SK-N-SH (cell line): ENCODE data around the gene NDUFAF5. TPM values are rescaled to one million over a fixed set of nuclear protein-coding genes. Genes with fewer than 3 reads are reported as not detected.

Experiments used
- CTCF ChIA-PET: fragments of 300-600, 350-600 bp; formaldehyde crosslinking; extraction: SDS; loops from one replicate; lab custom pipeline; 2021; lab: Yijun Ruan, JAX
- POLR2A ChIA-PET: fragments of 350-600 bp; sonication (Branson Sonifier 250); formaldehyde crosslinking; extraction: SDS; loops from one replicate; lab custom pipeline; 2020; ENCODE audit warnings: antibody characterized with exemption, inconsistent platforms; lab: Yijun Ruan, JAX
- DNase-seq: peaks from one replicate; pipeline ENCODE4 v3.0.0; 2012
- H2AFZ ChIP-seq: fragments of 200-600 bp; sonication (generic); 2 replicates; pipeline ENCODE4 v1.8.1; 2016; ENCODE audit warnings: antibody characterized with exemption, mild to moderate bottlenecking, low read depth
- H3F3A ChIP-seq: fragments of 200-600 bp; sonication (generic); replicated peaks from 2 replicates; pipeline ENCODE3; 2016; ENCODE audit warnings: antibody characterized with exemption, mild to moderate bottlenecking; ENCODE audit not compliant: insufficient read depth
- H3K27ac ChIP-seq, 2 experiments: fragments of 200-500 bp in 1 of 2; fragments of 200-600 bp in 1 of 2; sonication (Bioruptor generic) in 1 of 2; sonication (generic), shearing (Covaris generic) in 1 of 2; 2 replicates each; pipeline versions ENCODE4 v1.5.1 to v1.6.1; 2014 to 2016; ENCODE audit warnings: low read depth in 2 of 2, inconsistent platforms in 1 of 2, low read length in 1 of 2, mild to moderate bottlenecking in 1 of 2, mixed read lengths in 1 of 2
- H3K27me3 ChIP-seq: fragments of 200-600 bp; sonication (generic), shearing (Covaris generic); 2 replicates; pipeline ENCODE4 v1.6.1; 2016; ENCODE audit warnings: mixed run types; ENCODE audit not compliant: insufficient read depth
- H3K36me3 ChIP-seq, 2 experiments: fragments of 200-500 bp in 1 of 2; fragments of 200-600 bp in 1 of 2; sonication (Bioruptor generic) in 1 of 2; sonication (generic) in 1 of 2; replicated peaks in 1 of 2; 2 replicates each; pipeline versions ENCODE3 to v1.5.1; 2014 to 2016; ENCODE audit warnings: low read length in 1 of 2, mild to moderate bottlenecking in 1 of 2; ENCODE audit not compliant: insufficient read depth in 2 of 2, control insufficient read depth in 1 of 2
- H3K4me1 ChIP-seq, 2 experiments: fragments of 200-500 bp in 1 of 2; fragments of 200-600 bp in 1 of 2; sonication (Bioruptor generic) in 1 of 2; sonication (generic), shearing (Covaris generic) in 1 of 2; 2 replicates each; pipeline versions ENCODE4 v1.5.1 to v1.6.1; 2014 to 2016; ENCODE audit warnings: low read depth in 1 of 2, low read length in 1 of 2, mixed run types in 1 of 2; ENCODE audit not compliant: insufficient read depth in 2 of 2, control insufficient read depth in 1 of 2
- H3K4me2 ChIP-seq: fragments of 200-600 bp; sonication (generic), shearing (Covaris generic); 2 replicates; pipeline ENCODE4 v1.6.1; 2017; ENCODE audit warnings: mixed run types
- H3K4me3 ChIP-seq, 2 experiments: fragments of 200-500 bp in 1 of 2; fragments of 200-600 bp in 1 of 2; sonication (Bioruptor generic) in 1 of 2; sonication (generic), shearing (Covaris generic) in 1 of 2; 2 replicates each; pipeline versions ENCODE4 v1.5.1 to v1.8.1; 2014 to 2016; ENCODE audit warnings: low read depth in 2 of 2, inconsistent platforms in 1 of 2, low read length in 1 of 2, mild to moderate bottlenecking in 1 of 2, mixed read lengths in 1 of 2, moderate library complexity in 1 of 2
- H3K79me2 ChIP-seq: fragments of 200-600 bp; sonication (generic); 2 replicates; pipeline ENCODE4 v1.8.1; 2017; ENCODE audit warnings: mild to moderate bottlenecking; ENCODE audit not compliant: insufficient read depth
- H3K9ac ChIP-seq: fragments of 200-600 bp; sonication (generic); 2 replicates; pipeline ENCODE4 v1.6.1; 2017; ENCODE audit warnings: mixed run types
- H3K9me2 ChIP-seq: fragments of 200-600 bp; sonication (generic); 2 replicates; pipeline ENCODE4 v1.6.1; 2017; ENCODE audit warnings: mixed run types
- H3K9me3 ChIP-seq: fragments of 200-600 bp; sonication (generic); 2 replicates; pipeline ENCODE4 v1.6.1; 2017; ENCODE audit warnings: mixed run types, mild to moderate bottlenecking, moderate library complexity
- H4K20me1 ChIP-seq: fragments of 200-600 bp; sonication (generic); 2 replicates; pipeline ENCODE4 v1.6.1; 2017; ENCODE audit warnings: mild to moderate bottlenecking, mixed run types; ENCODE audit not compliant: insufficient read depth
- EP300 ChIP-seq, 2 experiments: IDR thresholded peaks; 2 replicates each; pipeline versions ENCODE4 v1.4.0 to v1.6.1; 2012; ENCODE audit warnings: borderline replicate concordance in 1 of 2, low read depth in 1 of 2, low read length in 1 of 2
- FOXM1 ChIP-seq: IDR thresholded peaks from 2 replicates; pipeline ENCODE4 v1.4.0; 2012; ENCODE audit warnings: low read depth, mild to moderate bottlenecking
- JUND ChIP-seq: IDR thresholded peaks from 2 replicates; pipeline ENCODE4 v1.4.0; 2012
- MXI1 ChIP-seq: IDR thresholded peaks from 2 replicates; pipeline ENCODE4 v1.6.1; 2012; ENCODE audit warnings: mild to moderate bottlenecking, low read depth, low read length, improper control_type of control experiment
- POLR2AphosphoS5 ChIP-seq: IDR thresholded peaks from 2 replicates; pipeline ENCODE4 v1.6.1; 2012; ENCODE audit warnings: low read depth, low read length
- RAD21 ChIP-seq: IDR thresholded peaks from 2 replicates; pipeline ENCODE4 v1.6.1; 2012; ENCODE audit warnings: mild to moderate bottlenecking, low read length
- WGBS: methylation state at CpG from one replicate; pipeline ENCODE4 v1.1.6; 2017; ENCODE audit warnings: low lambda C conversion rate; 5-methylcytosine and 5-hydroxymethylcytosine counted together
- polyA plus RNA-seq, 3 experiments: library from polyadenylated mRNA; depleted of rRNA; stranded (reverse); fragments of >200 nt; gene quantifications; 2 replicates each; pipeline ENCODE4 v1.2.3, GENCODE V29; 2012
- TF ChIP-seq, protein P1 (sequence below): fragments of 150-350 bp; IDR thresholded peaks from 2 replicates; pipeline ENCODE4 v1.6.1; 2016; ENCODE audit warnings: mild to moderate bottlenecking, low read depth, low read length
- TF ChIP-seq, protein P2 (sequence below): fragments of 150-350 bp; IDR thresholded peaks from 2 replicates; pipeline ENCODE4 v1.6.1; 2017; ENCODE audit warnings: antibody characterized with exemption, low read length, low read depth, borderline replicate concordance
- TF ChIP-seq, protein P3 (sequence below): IDR thresholded peaks from 2 replicates; pipeline ENCODE4 v1.4.0; 2012; ENCODE audit warnings: low read depth

Gene NDUFAF5
- polyA plus RNA-seq, 1 of the 3 experiments (the other 2 are of a cell fraction), result 8.0 TPM

DNA sequence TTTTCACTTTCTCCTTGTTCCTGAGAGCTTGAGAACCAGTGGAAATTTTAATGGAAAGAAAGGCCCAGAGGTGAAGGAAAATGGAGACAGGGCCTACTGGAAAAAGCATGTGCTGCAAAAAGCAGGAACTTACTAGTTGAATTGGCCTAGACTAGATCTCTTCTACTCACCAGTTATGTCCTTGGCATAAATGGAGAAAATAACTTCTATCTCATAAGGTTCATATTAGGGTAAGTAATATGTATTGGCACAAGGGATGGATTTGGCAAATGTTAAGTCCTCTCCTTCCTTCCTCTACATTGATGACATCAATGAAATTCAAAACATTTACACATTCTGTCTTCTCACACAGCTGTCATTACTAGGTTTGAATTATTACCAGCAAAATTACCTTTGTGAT, 74.0 kb downstream of the NDUFAF5 start:
- no peaks in the 10 kb centered on the region for H3K36me3 ChIP-seq
- TF ChIP-seq, protein P1, sequence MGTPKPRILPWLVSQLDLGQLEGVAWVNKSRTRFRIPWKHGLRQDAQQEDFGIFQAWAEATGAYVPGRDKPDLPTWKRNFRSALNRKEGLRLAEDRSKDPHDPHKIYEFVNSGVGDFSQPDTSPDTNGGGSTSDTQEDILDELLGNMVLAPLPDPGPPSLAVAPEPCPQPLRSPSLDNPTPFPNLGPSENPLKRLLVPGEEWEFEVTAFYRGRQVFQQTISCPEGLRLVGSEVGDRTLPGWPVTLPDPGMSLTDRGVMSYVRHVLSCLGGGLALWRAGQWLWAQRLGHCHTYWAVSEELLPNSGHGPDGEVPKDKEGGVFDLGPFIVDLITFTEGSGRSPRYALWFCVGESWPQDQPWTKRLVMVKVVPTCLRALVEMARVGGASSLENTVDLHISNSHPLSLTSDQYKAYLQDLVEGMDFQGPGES, result no peak
- no peaks in the 10 kb centered on the region for H3K4me1 ChIP-seq
- no peak overlapping the region for H3K9ac ChIP-seq
- no peak overlapping the region for H2AFZ ChIP-seq
- H3F3A ChIP-seq, result no peaks in the 10 kb centered on the region
- H3K27me3 ChIP-seq, result no peaks in the 10 kb centered on the region
- ChIA-PET POLR2A (no interaction called here), CTCF (no interaction called here)
- no peak overlapping the region for H3K4me3 ChIP-seq
- no peaks in the 10 kb centered on the region for H3K9me2 ChIP-seq
- no peak overlapping the region for H3K4me2 ChIP-seq
- H3K79me2 ChIP-seq, result no peaks in the 10 kb centered on the region
- DNase-seq, result no peak
- no peaks in the 10 kb centered on the region for H4K20me1 ChIP-seq
- no peak overlapping the region for H3K27ac ChIP-seq
- H3K9me3 ChIP-seq, result no peaks in the 10 kb centered on the region

DNA sequence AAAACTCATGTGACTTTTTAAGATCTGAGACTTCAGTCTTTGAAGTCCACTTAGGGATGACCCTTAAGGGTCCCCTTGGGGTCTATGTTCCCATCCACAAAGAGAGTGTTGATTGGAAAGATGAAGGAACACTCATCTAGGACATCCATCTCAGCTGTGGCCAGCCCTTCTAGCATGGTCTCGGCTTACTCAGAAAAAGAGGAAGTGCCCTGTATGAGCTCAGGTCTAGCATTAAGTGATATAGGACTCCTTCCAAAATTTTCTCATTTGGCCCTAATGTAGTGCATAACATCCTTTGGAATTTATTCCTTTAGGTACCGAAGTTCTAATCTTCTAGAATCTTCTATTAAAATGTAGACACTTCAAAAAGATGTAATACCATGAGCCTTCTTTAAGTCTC, 77.4 kb downstream of the NDUFAF5 start:
- Histone ChIP-seq H3K79me2 (no peaks in the 10 kb centered on the region), H3K9me3 (no peaks in the 10 kb centered on the region), H4K20me1 (no peaks in the 10 kb centered on the region), H3K9me2 (no peaks in the 10 kb centered on the region), H3K9ac (no peak overlapping the region), H3K4me3 (no peak overlapping the region), H3K27me3 (no peaks in the 10 kb centered on the region), H3K4me1 (peaks cover 0 to 11% of the 10 kb centered on the region in 2 experiments; a peak in 1 of 4 replicates), H3K27ac (no peak overlapping the region), H3K36me3 (no peaks in the 10 kb centered on the region), H3K4me2 (no peak overlapping the region), H3F3A (peaks cover 10% of the 10 kb centered on the region), H2AFZ (no peak overlapping the region)
- ChIA-PET CTCF (interaction anchor here (0.6 to 1.5 kb wide), 2 partner anchors 42 to 230 kb away, joined by 3 to 6 read pairs; no protein-coding TSS in a partner anchor), POLR2A (no interaction called here)
- TF ChIP-seq EP300 (IDR thresholded peaks at IDR 0.05; ENCODE audit: borderline replicate concordance in 1 of 2, low read depth in 1 of 2, low read length in 1 of 2), result no peak
- no peak for TF ChIP-seq RAD21
- DNase-seq, result no peak
- 65% methylated on average over 2 of the region's 2 CpGs for WGBS

DNA sequence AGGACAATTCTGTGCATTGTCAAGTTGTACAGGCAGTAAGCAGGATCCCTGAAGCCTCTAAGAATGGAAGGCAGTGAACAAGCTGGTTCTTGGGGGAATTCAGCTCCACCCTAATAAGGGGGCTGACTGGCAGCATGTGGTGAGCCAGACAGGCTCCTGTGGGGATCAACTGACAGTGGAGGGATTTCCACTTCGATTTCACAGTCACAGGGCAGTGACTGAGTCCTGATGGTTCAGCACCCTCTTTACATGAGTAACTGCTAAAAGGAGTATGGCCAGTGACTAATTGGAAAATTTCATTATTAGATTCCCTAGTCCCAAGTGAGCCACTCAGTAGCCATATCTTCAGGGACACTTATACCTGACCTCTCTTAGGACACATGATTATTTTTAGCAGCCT, 78.4 kb downstream of the NDUFAF5 start:
- Histone ChIP-seq H4K20me1 (no peaks in the 10 kb centered on the region), H3K9me3 (no peaks in the 10 kb centered on the region), H3K9me2 (no peaks in the 10 kb centered on the region), H3F3A (peaks cover 10% of the 10 kb centered on the region), H3K27ac (no peak overlapping the region), H3K36me3 (no peaks in the 10 kb centered on the region), H3K4me2 (no peak overlapping the region), H3K27me3 (no peaks in the 10 kb centered on the region), H2AFZ (no peak overlapping the region), H3K4me3 (no peak overlapping the region), H3K79me2 (no peaks in the 10 kb centered on the region), H3K4me1 (peaks cover 0 to 16% of the 10 kb centered on the region in 2 experiments; a peak in 1 of 4 replicates), H3K9ac (no peak overlapping the region)
- TF ChIP-seq, protein P2, sequence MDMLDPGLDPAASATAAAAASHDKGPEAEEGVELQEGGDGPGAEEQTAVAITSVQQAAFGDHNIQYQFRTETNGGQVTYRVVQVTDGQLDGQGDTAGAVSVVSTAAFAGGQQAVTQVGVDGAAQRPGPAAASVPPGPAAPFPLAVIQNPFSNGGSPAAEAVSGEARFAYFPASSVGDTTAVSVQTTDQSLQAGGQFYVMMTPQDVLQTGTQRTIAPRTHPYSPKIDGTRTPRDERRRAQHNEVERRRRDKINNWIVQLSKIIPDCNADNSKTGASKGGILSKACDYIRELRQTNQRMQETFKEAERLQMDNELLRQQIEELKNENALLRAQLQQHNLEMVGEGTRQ, result no peak
- no peak for TF ChIP-seq JUND
- no peak for TF ChIP-seq MXI1
- TF ChIP-seq POLR2AphosphoS5, result no peak
- TF ChIP-seq, protein P3, sequence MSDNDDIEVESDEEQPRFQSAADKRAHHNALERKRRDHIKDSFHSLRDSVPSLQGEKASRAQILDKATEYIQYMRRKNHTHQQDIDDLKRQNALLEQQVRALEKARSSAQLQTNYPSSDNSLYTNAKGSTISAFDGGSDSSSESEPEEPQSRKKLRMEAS, result no peak
- no peak for TF ChIP-seq FOXM1
- DNase-seq, result no peak
- WGBS, result 29% methylated on average over 1 of the region's 1 CpG
- ChIA-PET CTCF (interaction anchor here (1.4 to 1.5 kb wide), 2 partner anchors 10 to 43 kb away, joined by 3 to 6 read pairs; no protein-coding TSS in a partner anchor), POLR2A (no interaction called here)
